ENCODE data around the gene PCCA. TPM values are rescaled to one million over a fixed set of nuclear protein-coding genes. Genes with fewer than 3 reads are reported as not detected.

Gene PCCA
- total and polyA plus RNA-seq, 2 donors (not counting 3 experiments of a cell fraction or from before 2014, with no cell fraction given) = 5.7 to 20.2 TPM

DNA sequence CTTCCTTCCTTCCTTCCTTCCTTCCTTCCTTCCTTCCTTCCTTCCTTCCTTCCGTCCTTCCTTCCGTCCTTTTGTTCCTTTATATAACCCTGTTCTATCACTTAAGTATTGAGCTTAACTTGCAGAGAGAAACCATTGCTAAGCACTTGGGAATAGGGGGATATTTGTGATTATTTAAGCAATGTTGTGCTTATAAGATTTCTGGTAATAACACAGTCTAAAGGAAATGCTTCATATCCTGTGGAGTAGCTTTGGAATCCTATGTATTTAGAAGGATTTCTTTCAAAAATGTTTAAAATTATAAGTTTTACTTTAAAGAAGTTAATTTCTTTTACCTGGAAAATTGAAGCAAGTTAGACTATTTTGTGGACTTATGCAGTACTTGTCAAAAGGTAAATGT lies 209.8 kb downstream of the PCCA start:
- H3K27me3 ChIP-seq (ENCODE audit: control insufficient read depth in 2 of 2, insufficient read depth in 2 of 2, low read length in 2 of 2) = no peaks in the 10 kb centered on the region
- H3K36me3 ChIP-seq (ENCODE audit: control insufficient read depth in 2 of 2, extremely low read depth in 1 of 2, insufficient read depth in 2 of 2, low read length in 2 of 2) = no peaks in the 10 kb centered on the region
- POLR2A ChIA-PET = interaction anchor here (0.6 kb wide), 1 partner anchor 107 kb away, joined by 3 read pairs; no protein-coding TSS in a partner anchor
- CTCF ChIA-PET = interaction anchor here (0.9 to 2.6 kb wide), 4 partner anchors 63 to 257 kb away, joined by 3 to 8 read pairs (median 4); no protein-coding TSS in a partner anchor
- H3K9me3 ChIP-seq (replicated peaks; ENCODE audit: control insufficient read depth, insufficient read depth, low read length) = no peaks in the 10 kb centered on the region
- no peaks in the 10 kb centered on the region for H4K20me1 ChIP-seq (replicated peaks; ENCODE audit: control insufficient read depth, extremely low read depth, insufficient read depth, low read length)
- H3K4me1 ChIP-seq (ENCODE audit: control insufficient read depth, extremely low read depth, insufficient read depth, low read length) = peaks cover 7% of the 10 kb centered on the region
- dilution Hi-C loops (cut with MboI; ENCODE audit: extremely low pct_ligation_motif_present, low sequenced_read_pairs) (no loop called here), intact Hi-C loops (cut with micrococcal nuclease) (no loop called here)
- DNase-seq (ENCODE audit: low read depth, low spot score) = peak; percentile 55
- no peak overlapping the region for H3K4me2 ChIP-seq (ENCODE audit: insufficient read depth, low read length)
- H3K9me1 ChIP-seq (replicated peaks; ENCODE audit: control insufficient read depth, extremely low read depth, insufficient read depth, low read length) = no peaks in the 10 kb centered on the region
- no TSS peak for BruUV-seq (replicated peaks)
- no peak overlapping the region for H3K27ac ChIP-seq (ENCODE audit: insufficient read depth, low read depth, low read length)
- no peak overlapping the region for H3K9ac ChIP-seq (replicated peaks; ENCODE audit: extremely low read depth, insufficient read depth, low read length)
- H2AFZ ChIP-seq (ENCODE audit: low read depth, low read length) = no peak overlapping the region
- TF ChIP-seq FOS (IDR thresholded peaks at IDR 0.05; ENCODE audit: borderline replicate concordance, insufficient read depth, low read length) (no peak), MAX (IDR thresholded peaks at IDR 0.05; ENCODE audit: insufficient read depth, insufficient read length) (no peak), POLR2AphosphoS5 (IDR thresholded peaks at IDR 0.05; ENCODE audit: insufficient read depth, low read depth, low read length) (no peak), GATA2 (IDR thresholded peaks at IDR 0.05; ENCODE audit: insufficient read depth, insufficient read length, low read depth, low read length) (no peak), CTCF (IDR thresholded peaks at IDR 0.05; ENCODE audit: extremely low read depth in 1 of 2, insufficient read depth in 1 of 2, low read depth in 1 of 2, low read length in 2 of 2) (no peak), MYC (IDR thresholded peaks at IDR 0.05; ENCODE audit: low read depth, low read length) (no peak), JUN (IDR thresholded peaks at IDR 0.05; ENCODE audit: borderline replicate concordance, insufficient read depth, insufficient read length, low read depth) (no peak), EZH2 (IDR thresholded peaks at IDR 0.05; ENCODE audit: borderline replicate concordance, low read depth, low read length, severe bottlenecking) (no peak), POLR2A (IDR thresholded peaks at IDR 0.05; ENCODE audit: low read depth, low read length) (no peak)
- H3K4me3 ChIP-seq (replicated peaks in 1 of 3; ENCODE audit: insufficient read depth in 1 of 3, low read depth in 1 of 3, low read length in 3 of 3) = no peak overlapping the region
- no peak for FAIRE-seq
- H3K79me2 ChIP-seq (ENCODE audit: control insufficient read depth, insufficient read depth, low read length) = no peaks in the 10 kb centered on the region
